GM19467 (cell line): ENCODE results near the gene LIPA.
"Not testable (repeated sequence)": the region's sequence is repeated elsewhere in the genome, so short reads cannot be mapped to it uniquely, and the experiment has no call there.

Experiments used
- ATAC-seq: cut with Tn5 transposase; IDR thresholded peaks from one replicate; pipeline ENCODE4 v1.9.1; 2021; ENCODE audit warnings: mild to moderate bottlenecking, moderate library complexity; ENCODE audit not compliant: unreplicated experiment

Gene LIPA

DNA sequence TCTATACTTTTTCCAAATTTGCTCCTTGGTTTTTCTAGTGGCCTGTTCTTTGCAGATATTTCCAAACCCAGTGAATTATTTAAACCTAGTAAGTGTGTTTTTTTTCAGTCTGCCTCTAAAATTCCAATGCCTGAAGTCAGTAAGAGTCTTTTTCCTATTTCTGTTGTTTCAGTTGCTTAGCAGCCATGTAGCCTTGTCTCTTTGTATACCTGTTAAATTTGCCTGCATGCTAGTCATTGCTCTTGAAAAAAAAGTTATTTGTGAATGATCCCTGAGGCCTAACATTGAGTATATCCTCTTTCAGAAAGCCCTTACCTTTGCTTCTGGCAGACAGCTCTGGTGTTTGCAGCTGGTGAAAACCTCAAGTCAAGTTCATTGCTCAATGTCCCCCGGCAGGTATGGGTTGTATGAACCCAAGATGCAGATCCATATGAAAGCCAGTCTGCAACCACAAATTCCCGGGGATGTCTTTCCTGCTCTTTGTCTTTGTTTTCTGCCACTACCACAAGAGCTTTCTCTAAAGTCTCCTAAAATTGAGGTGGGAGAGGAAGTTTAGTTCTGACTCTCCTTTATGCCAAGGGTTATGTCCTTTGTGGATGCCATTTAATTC is 80.2 kb downstream of the LIPA start:
- no peak for ATAC-seq

DNA sequence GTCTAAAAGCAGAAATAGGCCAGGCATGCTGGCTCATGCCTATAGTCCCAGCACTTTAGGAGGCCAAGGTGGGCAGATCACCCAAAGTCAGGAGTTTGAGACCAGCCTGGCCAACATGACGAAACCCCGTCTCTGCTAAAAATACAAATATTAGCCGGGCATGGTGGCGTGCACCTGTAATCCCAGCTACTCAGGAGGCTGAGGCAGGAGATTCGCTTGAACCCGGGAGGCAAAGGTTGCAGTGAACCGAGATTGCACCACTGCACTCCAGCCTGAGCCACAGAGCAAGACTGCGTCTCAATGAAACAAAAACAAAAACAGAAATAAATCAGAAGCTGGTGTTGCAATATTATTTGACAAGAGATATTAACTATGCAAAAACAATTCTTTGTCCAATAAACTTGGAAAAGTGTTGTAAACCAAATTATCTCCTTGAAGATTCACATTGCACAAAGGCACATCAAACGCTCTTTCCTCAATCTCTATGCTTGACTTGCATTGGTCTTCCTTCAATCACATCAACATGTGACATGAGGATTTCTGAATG is 83.1 kb downstream of the LIPA start:
- ATAC-seq = not testable (repeated sequence)

DNA sequence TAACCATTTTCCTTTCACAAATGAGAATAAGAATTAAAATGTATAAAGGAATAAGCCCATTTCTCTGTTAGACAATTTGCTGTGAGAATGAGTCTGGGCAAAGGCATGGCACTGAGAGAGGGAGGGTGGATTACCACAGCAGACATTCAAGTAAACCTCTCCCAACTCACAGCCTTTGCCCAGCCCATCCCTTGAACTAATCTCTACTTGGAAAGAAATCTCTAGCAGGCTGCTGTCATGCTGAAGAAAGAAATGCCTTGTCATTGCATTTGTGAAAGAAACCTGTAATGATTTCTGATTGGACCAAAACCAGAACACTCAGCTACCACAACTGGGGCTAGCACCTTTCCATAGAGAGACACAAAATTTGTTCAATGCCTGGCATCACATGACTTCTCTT is 83.7 kb downstream of the LIPA start:
- ATAC-seq = no peak

DNA sequence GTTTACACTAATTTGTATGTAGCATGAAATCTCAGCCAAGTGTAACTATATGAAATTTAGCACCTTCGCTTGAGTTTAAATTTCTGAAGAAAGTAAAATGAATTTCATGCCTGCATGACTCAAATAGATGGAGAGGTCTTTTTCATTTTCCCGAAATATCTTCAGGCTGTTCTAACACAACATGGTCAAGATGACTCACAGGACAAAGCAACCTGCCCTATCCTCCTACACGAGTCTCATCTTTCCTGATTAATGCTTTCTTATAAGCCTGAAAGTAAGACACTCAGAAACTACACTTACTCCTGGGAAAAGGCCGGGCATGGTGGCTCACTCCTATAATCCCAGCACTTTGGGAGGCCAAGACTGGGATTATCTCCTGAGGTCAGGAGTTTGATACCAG is 85.7 kb downstream of the LIPA start:
- no peak for ATAC-seq

DNA sequence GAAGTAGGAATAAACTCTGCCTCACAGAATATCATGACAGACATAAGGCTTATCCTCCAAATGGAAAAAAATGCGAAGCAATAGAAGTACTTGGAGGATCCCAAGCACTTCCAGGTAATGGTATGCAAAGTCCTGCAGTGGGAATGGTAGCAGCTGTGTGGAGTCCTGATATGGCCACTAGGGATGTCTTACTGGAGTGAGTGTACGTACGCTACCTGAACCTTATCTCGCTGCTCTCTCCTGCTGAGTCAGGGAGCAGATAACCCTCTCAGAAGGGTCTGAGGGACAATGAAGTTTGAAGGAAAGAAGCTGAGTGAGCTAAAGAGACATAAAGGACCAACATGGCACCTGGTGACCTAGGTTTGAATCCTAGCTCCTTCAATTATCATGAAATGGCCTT is 86.7 kb downstream of the LIPA start:
- no peak for ATAC-seq

DNA sequence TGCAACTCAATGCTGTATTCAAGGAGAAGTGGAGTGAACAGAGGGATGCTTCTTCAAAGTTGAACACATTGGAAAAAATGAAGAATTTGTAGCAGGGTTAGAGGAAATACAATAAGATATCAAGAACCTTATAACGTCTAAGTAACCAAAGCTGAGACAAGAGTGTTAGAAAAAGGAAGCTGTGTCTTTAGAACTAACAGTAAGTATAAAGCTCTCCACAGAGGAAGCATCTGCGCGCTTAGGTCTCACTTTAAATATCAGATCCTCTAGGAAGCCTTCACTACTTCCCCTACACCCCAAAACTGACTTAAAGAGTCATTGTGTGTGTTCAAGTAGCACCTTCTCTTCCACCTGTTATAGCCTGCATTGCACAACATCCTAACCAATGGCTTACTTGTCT is 87.5 kb downstream of the LIPA start:
- peak; percentile 10 for ATAC-seq
